GM18526 (cell line): ENCODE measurements around the gene NR4A2.

Experiments
- POLR2A ChIP-seq: IDR thresholded peaks from 3 replicates; pipeline ENCODE4 v1.6.1; 2011; ENCODE audit not compliant: insufficient read length; ENCODE audit errors: extremely low read depth

Gene NR4A2

GRCh38 chr2:156331572-156332283, 793 bp downstream of the NR4A2 start:
- no peak for TF ChIP-seq POLR2A

- TF ChIP-seq POLR2A: no peak
Measured at GRCh38 chr2:156329927-156330726, 2.4 kb downstream of the NR4A2 start.

- no peak for TF ChIP-seq POLR2A
Measured at GRCh38 chr2:156329031-156329926, 3.2 kb downstream of the NR4A2 start.

DNA sequence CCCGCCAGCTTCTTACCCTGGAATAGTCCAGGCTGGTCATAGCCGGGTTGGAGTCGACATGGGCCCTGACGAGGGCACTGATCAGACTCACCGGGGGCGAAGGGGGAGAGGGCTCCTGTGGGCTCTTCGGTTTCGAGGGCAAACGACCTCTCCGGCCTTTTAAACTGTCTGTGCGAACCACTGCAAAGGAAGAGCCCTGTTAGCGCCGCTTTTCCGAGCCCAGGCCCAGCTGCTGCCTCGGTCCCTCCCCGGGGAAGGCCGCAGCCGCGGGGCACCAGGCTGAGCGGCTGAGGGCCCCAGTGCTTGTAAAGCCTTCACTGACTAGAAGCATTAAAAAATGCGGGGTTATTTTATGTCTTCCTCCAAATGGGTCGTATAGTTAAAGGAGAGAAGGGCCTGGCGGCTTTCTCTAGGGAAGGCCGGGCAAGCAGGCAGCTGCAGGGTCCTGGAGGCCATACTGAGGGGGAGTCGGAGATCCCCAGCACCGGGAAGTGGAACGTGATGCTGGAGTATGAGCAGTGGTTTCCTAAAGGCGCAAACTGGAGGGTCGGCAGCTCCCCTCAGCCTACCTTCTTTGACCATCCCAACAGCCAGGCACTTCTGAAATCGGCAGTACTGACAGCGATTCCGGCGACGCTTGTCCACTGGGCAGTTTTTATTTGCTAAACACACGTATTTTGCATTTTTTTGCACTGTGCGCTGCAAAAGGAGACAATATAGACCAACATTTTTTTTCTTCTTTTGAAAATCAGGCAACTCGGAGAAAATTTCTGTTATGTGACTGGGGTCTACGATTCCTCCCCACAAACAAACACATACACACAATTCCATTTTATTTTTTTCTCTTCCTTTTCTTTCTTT, 4.5 kb downstream of the NR4A2 start:
- TF ChIP-seq POLR2A: no peak

- TF ChIP-seq POLR2A: no peak
Measured at GRCh38 chr2:156326526-156327095, 5.9 kb downstream of the NR4A2 start.

DNA sequence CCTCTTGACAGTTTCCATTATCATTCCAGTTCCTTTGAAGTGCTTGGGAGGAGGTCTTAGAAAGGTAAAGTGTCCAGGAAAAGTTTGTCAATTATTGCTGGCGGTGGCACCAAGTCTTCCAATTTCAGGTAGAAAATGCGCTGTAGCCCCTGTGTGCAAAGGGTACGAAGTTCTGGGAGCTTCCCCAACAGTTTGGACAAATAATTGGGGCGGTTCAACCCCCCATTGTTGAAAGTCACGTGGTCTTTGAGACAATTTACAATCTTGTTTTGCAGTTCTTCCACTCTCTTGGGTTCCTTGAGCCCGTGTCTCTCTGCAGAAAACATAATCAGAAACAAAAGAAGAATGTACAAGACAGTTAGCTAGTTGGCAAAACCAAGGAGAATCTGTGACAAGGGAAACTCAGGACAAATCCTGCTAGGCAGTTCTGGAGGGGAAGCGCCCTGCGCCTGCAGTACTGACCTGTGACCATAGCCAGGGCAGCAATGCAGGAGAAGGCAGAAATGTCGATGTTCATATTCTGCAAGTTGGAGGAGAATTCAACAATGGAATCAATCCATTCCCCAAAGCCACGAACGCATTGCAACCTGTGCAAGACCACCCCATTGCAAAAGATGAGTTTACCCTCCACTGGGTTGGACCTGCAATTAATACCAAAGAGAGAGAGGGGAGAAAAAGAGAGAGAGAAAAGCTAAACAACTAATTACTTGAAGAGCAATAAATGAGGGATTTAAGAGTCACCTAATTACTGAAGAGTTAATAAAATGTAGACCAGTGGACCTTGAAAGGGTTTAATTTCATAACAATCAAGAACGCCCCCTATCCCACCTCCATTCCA, 6.6 kb downstream of the NR4A2 start:
- TF ChIP-seq POLR2A: no peak

GRCh38 chr2:156323754-156324153, 8.8 kb downstream of the NR4A2 start:
- no peak for TF ChIP-seq POLR2A

DNA sequence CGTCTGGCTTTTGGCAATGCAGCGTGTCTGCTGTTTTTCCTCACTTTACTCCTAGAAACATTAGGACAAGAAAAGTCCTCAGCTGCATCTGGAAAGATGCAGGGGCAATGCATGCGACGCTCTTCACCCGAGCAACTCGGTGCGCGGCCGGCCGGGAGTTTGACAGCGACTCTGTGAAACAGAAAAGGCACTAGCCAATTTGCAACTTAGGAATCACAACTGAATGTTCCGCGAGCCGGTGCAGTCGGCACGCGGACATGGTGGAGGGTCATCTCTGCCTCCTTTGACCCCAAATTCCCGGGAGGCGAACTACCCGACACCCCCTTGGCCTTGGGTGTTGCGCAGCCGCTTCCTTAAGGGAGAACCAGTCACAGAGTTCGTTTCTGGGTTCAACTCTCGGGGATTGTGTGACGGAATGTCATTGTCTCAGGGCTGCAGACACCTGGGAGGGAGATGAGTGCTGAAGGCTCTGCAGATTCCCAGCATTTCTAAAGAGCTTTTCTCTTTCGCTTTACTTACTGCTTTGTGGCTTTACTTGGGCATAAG, 9.8 kb downstream of the NR4A2 start:
- TF ChIP-seq POLR2A: no peak

- no peak for TF ChIP-seq POLR2A
Measured at GRCh38 chr2:156322051-156322685, 10.4 kb downstream of the NR4A2 start.

DNA sequence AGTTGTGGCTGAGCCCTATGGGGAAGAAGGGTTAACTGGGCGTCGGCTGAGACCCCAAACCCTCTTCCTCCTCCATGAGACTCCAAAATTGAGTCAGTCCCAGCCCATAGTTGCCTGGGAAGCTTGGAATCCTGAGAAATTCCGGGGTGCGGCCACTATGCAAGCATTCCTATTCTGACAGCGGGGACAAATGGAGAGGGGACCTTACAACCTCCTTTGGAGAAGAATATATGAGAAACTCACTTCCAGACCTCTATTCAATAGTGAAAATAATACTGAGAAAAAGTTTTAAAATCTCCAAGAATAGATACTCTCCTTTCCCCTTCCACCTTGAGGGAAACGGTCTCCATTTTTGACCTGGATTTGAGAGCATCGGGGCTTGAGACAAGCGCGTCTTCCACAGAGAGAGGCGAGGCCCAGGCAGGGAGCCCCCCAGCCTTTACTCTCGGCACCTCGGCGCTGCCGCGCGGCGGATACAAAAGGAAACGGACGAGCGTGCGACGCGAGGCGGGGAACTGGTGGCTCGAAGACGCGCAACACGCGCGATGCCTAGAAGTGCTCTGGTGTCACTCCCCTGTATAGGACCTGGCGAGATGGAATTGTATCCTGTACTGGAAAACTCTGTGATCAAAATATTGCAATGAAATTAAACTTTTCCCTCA, 11.1 kb downstream of the NR4A2 start:
- TF ChIP-seq POLR2A: no peak

- TF ChIP-seq POLR2A: no peak
Measured at GRCh38 chr2:156320486-156321098, 11.9 kb downstream of the NR4A2 start.
